Measurements from ENCODE around the gene PROM2. TPM values are rescaled to one million over a fixed set of nuclear protein-coding genes. Genes with fewer than 3 reads are reported as not detected.

Gene PROM2
- total RNA-seq, 1 experiment from 2014 or later = 3.1 TPM

GRCh38 chr2:95279435-95280035 is 5.3 kb downstream of the PROM2 start:
- H4K5ac ChIP-seq (ENCODE audit: insufficient read length, low read depth, low read length) = no peak overlapping the region
- no peak overlapping the region for H4K91ac ChIP-seq (ENCODE audit: insufficient read length, low read depth, low read length)
- Mint-ChIP-seq H3K36me3 (ENCODE audit: insufficient read depth in 1 of 3, low read depth in 3 of 3) (peaks cover 0 to 2% (median 0%) of the 10 kb centered on the region in 3 experiments; a peak in 1 of 7 replicates), H3K9me3 (no peaks in the 10 kb centered on the region), H3K4me1 (peaks cover 12 to 23% of the 10 kb centered on the region in 2 experiments), H3K4me3 (no peak overlapping the region), H3K27me3 (ENCODE audit: low read depth) (no peaks in the 10 kb centered on the region; the same call in 1 of the 2 replicates), H3K27ac (no peak overlapping the region)
- H2AFZ ChIP-seq (ENCODE audit: low read length) = no peak overlapping the region
- no peak for DNase-seq
- no peaks in the 10 kb centered on the region for H3K79me1 ChIP-seq (ENCODE audit: insufficient read depth, low read depth, low read length, poor library complexity, severe bottlenecking)
- no peak overlapping the region for H2BK120ac ChIP-seq (ENCODE audit: low read depth, low read length, poor library complexity, severe bottlenecking)
- no peaks in the 10 kb centered on the region for H3K23me2 ChIP-seq (ENCODE audit: insufficient read length, low read depth, low read length, poor library complexity, severe bottlenecking)
- no peak overlapping the region for H3K9ac ChIP-seq (ENCODE audit: extremely low read depth, insufficient read length, low read length)
- H2BK15ac ChIP-seq (ENCODE audit: low read depth, low read length) = no peak overlapping the region
- no peaks in the 10 kb centered on the region for H3K9me3 ChIP-seq (ENCODE audit: control insufficient read depth, low read depth, low read length)
- no peak overlapping the region for H3K4me2 ChIP-seq (ENCODE audit: insufficient read depth, insufficient read length, low read length)
- no peak overlapping the region for H2AK5ac ChIP-seq (ENCODE audit: insufficient read length, low read length)
- no peak overlapping the region for H3K23ac ChIP-seq (ENCODE audit: insufficient read length, low read depth, low read length)
- no peaks in the 10 kb centered on the region for H4K20me1 ChIP-seq (ENCODE audit: control insufficient read depth, insufficient read depth, insufficient read length)
- no peak overlapping the region for H4K8ac ChIP-seq (replicated peaks; ENCODE audit: insufficient read length, low read depth, low read length)
- H3K56ac ChIP-seq (ENCODE audit: insufficient read length, low read depth, low read length) = no peak overlapping the region
- H3K4ac ChIP-seq (ENCODE audit: low read depth, low read length) = no peak overlapping the region
- no peak overlapping the region for H3K27ac ChIP-seq (ENCODE audit: insufficient read length, low read depth, low read length)
- H3T11ph ChIP-seq (ENCODE audit: low read length) = no peak overlapping the region
- H2BK5ac ChIP-seq (ENCODE audit: insufficient read length, low read length) = no peak overlapping the region
- H3K79me2 ChIP-seq (ENCODE audit: insufficient read depth, low read length) = no peaks in the 10 kb centered on the region
- no peak overlapping the region; the same call in 1 of the 2 replicates for H3K14ac ChIP-seq (ENCODE audit: insufficient read depth, low read length)
- no peak for TF ChIP-seq CTCF (conservative IDR thresholded peaks at IDR 0.05)
- WGBS (ENCODE audit: extremely low coverage, insufficient read length, low lambda C conversion rate) = no CpG with 5 or more reads among the region's 19 CpGs
- no peak overlapping the region for H2BK20ac ChIP-seq (ENCODE audit: low read depth, low read length, poor library complexity, severe bottlenecking)
- no peaks in the 10 kb centered on the region for H3K27me3 ChIP-seq (ENCODE audit: insufficient read depth, low read length)
- no peaks in the 10 kb centered on the region for H3K4me1 ChIP-seq (ENCODE audit: insufficient read depth, low read length)
- H3K18ac ChIP-seq (ENCODE audit: insufficient read length, low read depth, low read length) = no peak overlapping the region
- no peak overlapping the region for H2BK12ac ChIP-seq (ENCODE audit: insufficient read length, low read depth, low read length)
